ENCODE measurements around the gene TTC34.

Gene TTC34

GRCh38 chr1:2645776-2646175 lies 155.7 kb downstream of the TTC34 start:
- no peak for TF ChIP-seq CTCF (conservative IDR thresholded peaks at IDR 0.05; ENCODE audit: low read depth, low read length)
- no peak overlapping the region for H3K4me3 ChIP-seq (ENCODE audit: low read length)
- no peak for DNase-seq (ENCODE audit: low read depth)

DNA sequence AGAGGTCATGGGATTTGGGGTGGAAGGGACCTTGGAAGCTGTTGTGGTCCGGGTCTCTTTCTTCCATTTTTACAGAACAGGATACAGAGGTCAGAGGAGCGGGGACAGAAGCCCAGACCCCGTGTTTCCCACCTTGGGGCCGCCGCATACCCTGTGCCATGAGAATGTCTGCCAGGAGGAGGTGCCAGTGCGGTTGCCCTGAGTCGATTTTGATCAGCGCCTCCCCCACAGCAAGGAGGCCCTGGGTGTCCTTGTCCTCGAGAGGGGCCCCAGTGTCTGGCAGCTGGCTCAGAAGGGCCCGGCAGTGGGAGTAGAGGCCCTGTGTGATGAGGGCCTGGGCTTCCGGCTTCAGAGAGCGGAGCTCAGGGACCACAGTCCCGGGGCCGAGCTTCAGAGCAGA lies 156.3 kb downstream of the TTC34 start:
- no peak overlapping the region for H3K4me3 ChIP-seq (ENCODE audit: low read length)
- no peak for DNase-seq (ENCODE audit: low read depth)
- no peak for TF ChIP-seq CTCF (conservative IDR thresholded peaks at IDR 0.05; ENCODE audit: low read depth, low read length)

GRCh38 chr1:2644591-2645101 lies 156.8 kb downstream of the TTC34 start:
- no peak for DNase-seq (ENCODE audit: low read depth)
- no peak for TF ChIP-seq CTCF (conservative IDR thresholded peaks at IDR 0.05; ENCODE audit: low read depth, low read length)
- no peak overlapping the region for H3K4me3 ChIP-seq (ENCODE audit: low read length)

- DNase-seq (ENCODE audit: low read depth) = no peak
- H3K4me3 ChIP-seq (ENCODE audit: low read length) = no peak overlapping the region
- TF ChIP-seq CTCF (conservative IDR thresholded peaks at IDR 0.05; ENCODE audit: low read depth, low read length) = no peak
Measured at GRCh38 chr1:2644171-2644570, 157.3 kb downstream of the TTC34 start.

DNA sequence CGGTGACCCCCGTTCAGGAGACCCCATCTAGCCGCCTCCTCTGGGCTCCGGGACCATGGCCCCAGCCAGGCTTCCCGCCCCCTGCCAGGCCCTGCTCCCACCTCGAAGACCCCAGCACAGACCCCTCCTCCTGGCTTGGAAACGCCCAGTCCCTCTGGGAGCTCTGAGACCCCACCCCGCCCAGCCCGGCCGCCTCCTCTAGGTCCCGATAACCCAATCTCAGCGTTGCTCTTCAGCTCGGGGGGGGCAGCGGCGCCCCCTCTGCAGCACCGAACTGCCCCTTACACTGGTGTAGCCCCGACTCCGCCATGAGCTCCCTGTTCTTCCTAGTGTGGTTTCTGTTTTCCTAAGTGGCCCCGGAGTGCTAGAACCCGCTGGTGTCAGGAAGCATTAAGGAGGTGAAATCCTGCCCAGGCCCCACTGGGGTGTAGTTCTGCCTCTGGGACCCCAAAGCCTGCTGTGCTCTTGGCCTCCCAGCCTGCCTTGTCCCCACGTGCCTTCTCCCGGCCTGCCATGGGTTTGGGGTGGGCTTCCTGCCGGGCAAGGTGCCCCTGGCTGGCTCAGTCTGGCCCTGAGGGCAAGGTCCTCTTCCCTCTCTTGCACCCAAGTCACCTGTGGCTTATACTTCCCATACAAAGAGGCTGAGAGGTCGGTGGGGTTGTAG lies 157.9 kb downstream of the TTC34 start:
- DNase-seq (ENCODE audit: low read depth) = no peak
- TF ChIP-seq CTCF (conservative IDR thresholded peaks at IDR 0.05; ENCODE audit: low read depth, low read length) = no peak

GRCh38 chr1:2642560-2643413 lies 158.7 kb downstream of the TTC34 start:
- TF ChIP-seq CTCF (conservative IDR thresholded peaks at IDR 0.05; ENCODE audit: low read depth, low read length) = no peak
- peak overlapping the region; percentile 61 for H3K4me3 ChIP-seq (ENCODE audit: low read length)

More for the DNA sequence above, 157.9 kb downstream of the TTC34 start:
- peak overlapping the region; percentile 61 for H3K4me3 ChIP-seq (ENCODE audit: low read length)

More at GRCh38 chr1:2642560-2643413, 158.7 kb downstream of the TTC34 start:
- peak; percentile 50 for DNase-seq (ENCODE audit: low read depth)

All from retinal pigment epithelial cell (primary cell).